Lower lobe of right lung (tissue), 2 donors: ENCODE measurements around the gene SH3BGRL2. TPM values are rescaled to one million over a fixed set of nuclear protein-coding genes. Genes with fewer than 3 reads are reported as not detected.

Experiments
- ATAC-seq, 2 donors: fragments of 200-7000 bp; cut with Tn5 transposase; one replicate each; pipeline ENCODE4 v1.9.1; 2020 to 2022; ENCODE audit warnings: mild to moderate bottlenecking in 2 of 2, moderate library complexity in 2 of 2
- DNase-seq: peaks from one replicate; pipeline ENCODE4 v3.0.0-alpha.2; 2020
- H3K27ac ChIP-seq: fragments of 200-600 bp; one replicate; pipeline ENCODE4 v1.8.0; 2022
- H3K27me3 ChIP-seq: fragments of 200-600 bp; one replicate; pipeline ENCODE4 v1.8.0; 2022; ENCODE audit warnings: low read depth
- H3K36me3 ChIP-seq: fragments of 200-600 bp; one replicate; pipeline ENCODE4 v1.8.0; 2022; ENCODE audit warnings: mild to moderate bottlenecking
- H3K4me1 ChIP-seq: fragments of 200-600 bp; one replicate; pipeline ENCODE4 v1.8.0; 2022
- H3K4me3 ChIP-seq: fragments of 200-600 bp; one replicate; pipeline ENCODE4 v1.8.0; 2022; ENCODE audit warnings: mild to moderate bottlenecking
- H3K9me3 ChIP-seq: fragments of 200-600 bp; one replicate; pipeline ENCODE4 v1.8.0; 2022
- CTCF ChIP-seq: fragments of 200-600 bp; IDR thresholded peaks from one replicate; pipeline ENCODE4 v1.8.0; 2022; ENCODE audit warnings: antibody characterized with exemption, mild to moderate bottlenecking
- intact Hi-C: fragments of 100-400 bp; cut with DNase I; formaldehyde crosslinking; loops from one replicate; pipeline ENCODE4 v1.11.0; 2022
- long read RNA-seq: library from polyadenylated mRNA; unstranded; transcript quantifications from one replicate; pipeline ENCODE4 v2.0.0, GENCODE V29; 2021
- total RNA-seq: library from RNA; stranded (reverse); fragmentation: NEBNext Ultra II Directional; extraction: Animal tissue kit (Norgen Biotek cat#: 25700); gene quantifications from one replicate; pipeline ENCODE4 v1.2.1, GENCODE V29; 2021
- donor health status: DM: no; HTN: yes; CAD: no; lungs with severe emphysema.

SH3BGRL2 gene
- total RNA-seq: 28.9 TPM
- long read RNA-seq, full-length matches to known transcripts: 20 of 41 reads
- long read RNA-seq, partial matches to known transcripts: 7 of 41 reads
- long read RNA-seq, other reads (novel, unspliced or antisense): 14 of 41 reads

DNA sequence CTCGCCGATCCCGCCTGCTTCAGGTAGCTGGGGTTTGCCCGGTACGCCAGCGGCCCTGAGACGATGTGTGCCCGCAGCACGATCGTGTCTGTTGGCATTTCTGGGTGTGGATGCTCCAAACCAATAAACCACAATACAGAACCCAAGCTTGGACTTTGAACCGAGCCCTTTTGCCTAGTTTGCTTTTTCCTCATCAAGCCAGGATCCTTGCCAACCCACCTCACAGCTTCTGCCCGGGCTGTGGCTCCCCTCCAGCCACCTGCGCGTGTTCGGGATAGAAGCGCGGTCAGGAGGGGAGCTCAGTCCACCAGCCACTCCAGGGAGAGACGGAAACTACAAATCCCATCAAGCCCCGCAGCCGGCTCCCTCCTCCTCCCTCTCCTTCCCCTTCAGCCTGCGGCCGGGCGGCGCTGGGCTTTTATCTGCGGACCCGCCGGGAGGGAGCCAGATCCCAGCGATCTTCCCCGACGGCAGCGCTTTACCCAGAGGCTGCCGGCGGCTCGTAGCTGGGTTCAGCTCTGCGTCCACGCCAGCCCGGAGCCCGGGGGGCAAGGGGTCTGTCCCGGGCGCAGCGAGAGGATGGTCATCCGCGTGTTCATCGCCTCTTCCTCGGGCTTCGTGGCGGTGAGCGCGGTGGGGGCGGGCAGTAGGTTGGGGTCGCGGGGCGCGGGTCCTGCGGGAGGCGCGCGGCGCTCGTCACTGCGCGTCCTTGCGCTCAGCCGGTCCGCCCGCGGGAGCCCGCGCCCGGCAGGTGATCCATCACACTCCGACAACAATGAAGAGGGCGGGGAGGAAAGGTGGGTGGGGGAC lies at the start of gene SH3BGRL2:
TSS of gene SH3BGRL2 (plus strand) at position 447 of the 810 bp plus-strand sequence. CDS start at position 580, 133 bp downstream.
- H3K4me1 ChIP-seq: peaks cover 16% of the 10 kb centered on the region
- no peak for TF ChIP-seq CTCF
- no peaks in the 10 kb centered on the region for H3K27me3 ChIP-seq
- ATAC-seq: peak; percentile 93 to 97
- intact Hi-C loops: no loop called here
- peak within 1 kb of the TSS; percentile 73 for H3K4me3 ChIP-seq
- DNase-seq: peak; percentile 85
- H3K9me3 ChIP-seq: no peaks in the 10 kb centered on the region
- H3K27ac ChIP-seq: peak within 1 kb of the TSS; percentile 82
- no peaks in the 10 kb centered on the region for H3K36me3 ChIP-seq

DNA sequence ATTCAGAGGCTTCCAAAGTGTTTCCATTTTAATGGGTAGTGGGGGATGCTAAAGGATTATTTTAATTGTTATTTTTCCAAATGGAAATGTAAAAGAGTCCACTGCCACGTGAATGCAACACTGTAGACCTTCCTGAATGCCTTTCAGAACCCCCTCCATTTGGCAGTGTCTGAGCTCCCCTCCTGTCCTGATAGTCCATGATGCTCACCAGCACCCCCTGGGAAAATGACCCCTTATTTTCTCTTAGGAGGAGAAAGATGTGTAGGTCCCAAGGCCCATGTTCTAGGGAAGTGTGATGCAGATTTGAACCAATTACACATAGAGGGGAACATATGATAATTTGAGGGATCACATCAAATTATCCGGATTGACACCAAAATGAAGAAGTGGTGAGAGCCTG lies 46.8 kb upstream of the SH3BGRL2 start:
- no peaks in the 10 kb centered on the region for H3K9me3 ChIP-seq
- ATAC-seq (no peak), DNase-seq (no peak)
- H3K4me1 ChIP-seq: no peaks in the 10 kb centered on the region
- H3K27me3 ChIP-seq: no peaks in the 10 kb centered on the region
- H3K36me3 ChIP-seq: no peaks in the 10 kb centered on the region
- no peak for TF ChIP-seq CTCF
- no peak overlapping the region for H3K27ac ChIP-seq
- intact Hi-C loops: no loop called here
- H3K4me3 ChIP-seq: no peak overlapping the region

DNA sequence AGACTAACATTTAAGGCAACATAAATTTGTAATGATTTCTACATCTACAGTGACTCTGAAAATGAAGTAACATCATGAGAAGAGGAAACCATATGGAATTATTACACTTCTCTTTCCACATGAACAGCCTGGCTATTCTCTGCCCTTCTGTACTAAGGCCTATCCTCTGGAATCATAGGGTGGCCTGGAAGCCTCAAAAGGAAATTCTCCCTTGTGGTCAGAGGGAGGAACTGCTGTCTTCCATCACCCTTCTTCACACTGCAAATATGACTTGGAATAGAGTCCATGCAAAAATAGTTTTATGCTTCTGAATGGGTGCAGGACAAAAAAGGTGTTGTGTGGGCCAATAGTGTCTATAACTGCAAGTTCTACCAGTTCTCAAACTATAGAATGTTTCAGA lies 44.6 kb upstream of the SH3BGRL2 start:
- Histone ChIP-seq H3K27me3 (no peaks in the 10 kb centered on the region), H3K27ac (no peak overlapping the region), H3K36me3 (no peaks in the 10 kb centered on the region), H3K4me3 (no peak overlapping the region), H3K4me1 (no peaks in the 10 kb centered on the region), H3K9me3 (no peaks in the 10 kb centered on the region)
- DNase-seq (no peak), ATAC-seq (no peak)
- intact Hi-C loops: no loop called here
- peak; percentile 39 for TF ChIP-seq CTCF

GRCh38 chr6:79589701-79590100 lies 41.4 kb upstream of the SH3BGRL2 start:
- no peaks in the 10 kb centered on the region for H3K9me3 ChIP-seq
- no peaks in the 10 kb centered on the region for H3K36me3 ChIP-seq
- ATAC-seq (no peak), DNase-seq (no peak)
- intact Hi-C loops: no loop called here
- H3K27me3 ChIP-seq: no peaks in the 10 kb centered on the region
- no peak for TF ChIP-seq CTCF
- no peak overlapping the region for H3K4me3 ChIP-seq
- no peaks in the 10 kb centered on the region for H3K4me1 ChIP-seq
- no peak overlapping the region for H3K27ac ChIP-seq

DNA sequence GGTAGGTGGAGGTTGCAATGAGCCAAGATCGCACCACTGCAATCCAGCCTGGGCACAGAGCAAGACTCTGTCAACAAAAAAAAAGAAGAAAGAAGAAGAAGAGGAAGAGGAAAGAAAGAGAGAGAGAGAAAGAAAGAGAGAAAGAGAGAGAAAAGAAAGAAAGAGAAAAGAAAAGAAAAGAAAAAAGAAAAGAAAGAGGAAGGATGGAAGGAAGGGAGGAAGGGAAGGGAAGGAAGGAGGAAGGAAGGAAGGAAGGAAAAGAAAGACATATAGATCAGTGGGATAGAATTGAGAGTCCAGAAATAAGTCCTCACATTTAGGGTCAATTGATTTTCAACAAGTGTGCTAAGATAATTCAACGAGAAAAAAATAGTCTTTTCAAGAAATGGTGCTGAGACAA lies 34.0 kb upstream of the SH3BGRL2 start:
- H3K4me3 ChIP-seq: no peak overlapping the region
- intact Hi-C loops: no loop called here
- H3K9me3 ChIP-seq: no peaks in the 10 kb centered on the region
- no peaks in the 10 kb centered on the region for H3K36me3 ChIP-seq
- no peak overlapping the region for H3K27ac ChIP-seq
- ATAC-seq (no peak), DNase-seq (no peak)
- no peaks in the 10 kb centered on the region for H3K4me1 ChIP-seq
- no peaks in the 10 kb centered on the region for H3K27me3 ChIP-seq
- TF ChIP-seq CTCF: no peak
